RWPE2 (cell line): ENCODE data around the gene RAB20.

Source experiments
- ATAC-seq: fragments of 200-7000 bp; cut with Tn5 transposase; 3 replicates; pipeline ENCODE4 v1.9.1; 2021; ENCODE audit warnings: low read depth
- DNase-seq: peaks from one replicate; pipeline ENCODE4 v3.0.0-alpha.2; 2020; ENCODE audit warnings: low spot score
- H3K27ac ChIP-seq: fragments of 450-650 bp; 2 replicates; pipeline ENCODE4 v1.5.1; 2017; ENCODE audit warnings: mild to moderate bottlenecking; ENCODE audit not compliant: poor library complexity, severe bottlenecking
- H3K27me3 ChIP-seq: fragments of 250-450 bp; sonication (Bioruptor Pico); 2 replicates; pipeline ENCODE4 v1.5.1; 2021; ENCODE audit warnings: mild to moderate bottlenecking, moderate library complexity; ENCODE audit not compliant: insufficient read depth, poor library complexity, severe bottlenecking
- H3K36me3 ChIP-seq: fragments of 250-450 bp; sonication (Bioruptor Pico); 2 replicates; pipeline ENCODE4 v1.5.1; 2020; ENCODE audit warnings: low read depth, mild to moderate bottlenecking, moderate library complexity
- H3K4me1 ChIP-seq: fragments of 250-450 bp; sonication (Bioruptor Pico); 2 replicates; pipeline ENCODE4 v1.5.1; 2021; ENCODE audit warnings: mild to moderate bottlenecking, moderate library complexity; ENCODE audit not compliant: insufficient read depth, poor library complexity, severe bottlenecking
- H3K4me3 ChIP-seq: fragments of 250-450 bp; sonication (Bioruptor Pico); 2 replicates; pipeline ENCODE4 v1.5.1; 2021; ENCODE audit warnings: mild to moderate bottlenecking, moderate library complexity; ENCODE audit not compliant: severe bottlenecking
- H3K9me3 ChIP-seq: fragments of 250-450 bp; sonication (Bioruptor Pico); 2 replicates; pipeline ENCODE4 v1.5.1; 2021; ENCODE audit warnings: mild to moderate bottlenecking, moderate library complexity; ENCODE audit not compliant: severe bottlenecking
- TF ChIP-seq, protein P1 (sequence below): fragments of 450-650 bp; IDR thresholded peaks from one replicate; pipeline ENCODE4 v1.5.1; 2017; ENCODE audit warnings: mild to moderate bottlenecking, moderate library complexity; ENCODE audit not compliant: poor library complexity, severe bottlenecking

The RAB20 gene

DNA sequence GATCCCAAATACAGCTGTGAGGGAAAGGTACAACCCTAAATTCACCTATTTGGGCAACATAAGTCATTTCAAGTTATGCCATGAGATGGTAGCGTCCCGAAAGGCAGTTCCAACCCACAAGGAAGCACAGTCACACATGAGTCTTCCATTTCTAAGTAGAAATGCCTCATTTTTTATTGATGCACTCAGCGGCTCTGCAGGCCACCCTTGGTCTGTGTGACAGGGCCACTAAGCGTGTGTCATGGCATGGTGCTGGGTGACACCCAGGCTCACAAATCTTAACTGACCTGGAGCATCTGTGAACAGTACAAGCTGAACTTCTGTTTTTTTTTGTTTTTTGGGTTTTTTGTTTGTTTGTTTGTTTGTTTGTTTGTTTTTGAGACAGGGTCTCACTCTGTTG is 15.1 kb downstream of the RAB20 start:
- Histone ChIP-seq H3K36me3 (0 out of 2 replicates have a peak, but pooled peaks cover 3% of the 10 kb centered on the region), H3K27ac (peak overlapping the region; percentile 27), H3K4me3 (no peak overlapping the region), H3K27me3 (no peaks in the 10 kb centered on the region), H3K9me3 (no peaks in the 10 kb centered on the region), H3K4me1 (peaks cover 6% of the 10 kb centered on the region)
- TF ChIP-seq, protein P1, sequence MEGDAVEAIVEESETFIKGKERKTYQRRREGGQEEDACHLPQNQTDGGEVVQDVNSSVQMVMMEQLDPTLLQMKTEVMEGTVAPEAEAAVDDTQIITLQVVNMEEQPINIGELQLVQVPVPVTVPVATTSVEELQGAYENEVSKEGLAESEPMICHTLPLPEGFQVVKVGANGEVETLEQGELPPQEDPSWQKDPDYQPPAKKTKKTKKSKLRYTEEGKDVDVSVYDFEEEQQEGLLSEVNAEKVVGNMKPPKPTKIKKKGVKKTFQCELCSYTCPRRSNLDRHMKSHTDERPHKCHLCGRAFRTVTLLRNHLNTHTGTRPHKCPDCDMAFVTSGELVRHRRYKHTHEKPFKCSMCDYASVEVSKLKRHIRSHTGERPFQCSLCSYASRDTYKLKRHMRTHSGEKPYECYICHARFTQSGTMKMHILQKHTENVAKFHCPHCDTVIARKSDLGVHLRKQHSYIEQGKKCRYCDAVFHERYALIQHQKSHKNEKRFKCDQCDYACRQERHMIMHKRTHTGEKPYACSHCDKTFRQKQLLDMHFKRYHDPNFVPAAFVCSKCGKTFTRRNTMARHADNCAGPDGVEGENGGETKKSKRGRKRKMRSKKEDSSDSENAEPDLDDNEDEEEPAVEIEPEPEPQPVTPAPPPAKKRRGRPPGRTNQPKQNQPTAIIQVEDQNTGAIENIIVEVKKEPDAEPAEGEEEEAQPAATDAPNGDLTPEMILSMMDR, result no peak
- no peak for DNase-seq
- no peak for ATAC-seq

DNA sequence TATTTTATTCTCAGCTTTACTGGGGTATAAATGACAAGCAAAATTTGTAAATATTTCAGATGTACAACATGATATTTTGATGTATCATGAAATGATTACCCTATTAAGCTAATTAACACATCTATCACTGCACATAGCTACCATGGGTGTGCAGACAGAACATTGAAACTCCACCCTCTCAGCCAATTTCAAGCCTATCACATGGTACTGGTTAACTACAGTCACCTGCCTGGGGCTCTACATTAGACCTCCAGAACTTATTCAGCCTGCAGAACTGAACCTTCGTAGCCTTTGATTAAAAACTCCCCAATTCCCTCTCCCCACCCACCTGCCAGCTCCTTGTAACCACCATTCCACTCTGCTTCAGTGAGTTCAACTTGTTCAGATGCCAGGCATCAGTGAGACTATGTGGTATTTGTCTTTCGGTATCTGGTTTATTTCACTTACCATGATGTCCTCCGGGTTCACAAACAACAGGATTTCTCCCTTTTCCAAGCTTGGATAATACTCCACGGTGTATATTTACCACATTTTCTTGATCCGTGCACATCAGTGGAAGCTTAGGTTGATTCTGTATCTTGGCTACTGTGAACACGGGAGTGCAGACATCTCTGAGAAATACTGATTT is 19.2 kb downstream of the RAB20 start:
- no peaks in the 10 kb centered on the region for H3K27me3 ChIP-seq
- DNase-seq (no peak), ATAC-seq (no peak)
- 0 out of 2 replicates have a peak, but pooled peaks cover 3% of the 10 kb centered on the region for H3K36me3 ChIP-seq
- H3K4me1 ChIP-seq, result peaks cover 3% of the 10 kb centered on the region
- H3K9me3 ChIP-seq, result no peaks in the 10 kb centered on the region
- TF ChIP-seq, protein P1, result no peak
- no peak overlapping the region for H3K4me3 ChIP-seq
- H3K27ac ChIP-seq, result no peak overlapping the region

DNA sequence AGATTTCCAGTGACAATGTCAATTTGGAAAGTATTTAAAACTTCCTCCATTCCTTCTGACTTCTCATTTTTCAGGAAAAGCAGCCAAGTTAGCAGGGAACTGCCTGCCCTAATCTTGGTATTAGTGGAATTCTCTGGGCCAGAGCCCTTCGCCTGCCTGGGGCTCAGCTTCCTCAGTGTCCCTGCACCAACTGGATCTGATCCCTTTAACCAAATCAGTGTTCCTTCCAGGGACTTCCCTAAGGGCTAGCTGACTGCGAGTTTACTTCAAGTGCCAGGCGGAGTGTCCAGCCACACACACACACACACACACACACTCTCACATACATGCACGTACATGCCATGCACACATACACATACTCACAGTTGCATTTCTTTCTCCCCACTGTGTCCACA is 20.0 kb downstream of the RAB20 start:
- Histone ChIP-seq H3K27me3 (no peaks in the 10 kb centered on the region), H3K36me3 (0 out of 2 replicates have a peak, but pooled peaks cover 3% of the 10 kb centered on the region), H3K4me3 (no peak overlapping the region), H3K9me3 (no peaks in the 10 kb centered on the region), H3K4me1 (no peaks in the 10 kb centered on the region), H3K27ac (no peak overlapping the region)
- ATAC-seq, result no peak
- TF ChIP-seq, protein P1, result no peak
- no peak for DNase-seq

DNA sequence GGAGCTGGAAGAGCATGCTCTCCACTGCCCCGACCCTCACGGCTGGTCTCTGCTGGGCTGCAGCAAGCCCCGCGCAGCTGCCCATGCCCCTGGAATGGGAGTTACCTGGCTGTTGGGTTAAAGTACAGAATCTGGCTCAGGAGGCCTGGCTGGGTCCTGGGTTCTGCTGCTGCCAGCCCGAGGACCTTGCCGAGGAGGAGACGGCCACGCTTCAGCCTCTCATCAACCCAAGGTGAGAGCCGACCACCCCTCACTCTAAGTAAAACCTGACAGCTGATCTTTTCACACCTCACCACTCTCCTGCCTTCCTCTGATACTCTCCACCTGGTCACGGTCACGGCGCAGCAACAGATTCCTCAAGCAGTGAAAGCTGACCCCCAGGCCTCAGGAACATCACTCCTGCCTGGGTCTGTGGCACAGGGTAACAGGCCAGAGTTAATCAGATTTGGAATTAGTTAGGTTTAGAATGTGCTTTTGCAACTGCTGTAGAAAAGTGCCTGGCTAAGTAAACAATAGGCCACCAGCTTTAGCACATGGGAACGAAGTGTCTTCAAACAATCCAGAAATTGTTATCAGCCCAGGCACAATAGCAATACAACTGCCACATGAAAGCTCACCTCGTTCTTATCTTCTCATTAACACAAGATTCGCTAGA is 20.5 kb downstream of the RAB20 start:
- Histone ChIP-seq H3K4me3 (no peak overlapping the region), H3K27me3 (no peaks in the 10 kb centered on the region), H3K27ac (no peak overlapping the region), H3K4me1 (no peaks in the 10 kb centered on the region), H3K9me3 (no peaks in the 10 kb centered on the region), H3K36me3 (0 out of 2 replicates have a peak, but pooled peaks cover 3% of the 10 kb centered on the region)
- TF ChIP-seq, protein P1, result no peak
- no peak for DNase-seq
- no peak for ATAC-seq

DNA sequence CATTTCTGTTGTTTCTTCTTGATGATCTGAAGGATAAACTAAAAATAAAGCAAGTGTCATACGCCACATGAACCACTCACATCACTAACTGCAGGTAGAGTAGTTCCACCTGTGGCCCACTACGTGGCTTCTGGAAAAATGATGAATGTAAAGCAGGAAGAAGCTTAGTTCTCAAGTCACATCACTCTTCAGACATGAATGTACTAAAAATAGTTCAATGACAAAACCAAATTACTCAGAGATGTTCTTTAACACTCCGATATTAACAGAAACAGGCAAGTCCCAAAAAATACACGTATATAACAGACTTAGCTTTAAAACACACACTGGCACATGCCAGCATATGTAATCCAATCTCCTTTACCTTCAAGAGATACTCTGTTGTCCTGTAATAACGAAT is 21.6 kb downstream of the RAB20 start:
- no peak overlapping the region for H3K27ac ChIP-seq
- ATAC-seq, result no peak

More for the DNA sequence above, 21.6 kb downstream of the RAB20 start:
- H3K4me1 ChIP-seq, result no peaks in the 10 kb centered on the region
- TF ChIP-seq, protein P1, result no peak
- H3K36me3 ChIP-seq, result 0 out of 2 replicates have a peak, but pooled peaks cover 3% of the 10 kb centered on the region
- no peaks in the 10 kb centered on the region for H3K9me3 ChIP-seq
- DNase-seq, result no peak
- no peaks in the 10 kb centered on the region for H3K27me3 ChIP-seq
- H3K4me3 ChIP-seq, result no peak overlapping the region
